HUDEP-2 (cell line): ENCODE measurements around the gene FNDC3A.
"Not testable (repeated sequence)": the region's sequence is repeated elsewhere in the genome, so short reads cannot be mapped to it uniquely, and the experiment has no call there.

Experiments used
- DNase-seq, 76 experiments: peaks; one replicate each; lab custom pipeline; 2025; ENCODE audit not compliant: unreplicated experiment in 76 of 76; lab: John Stamatoyannopoulos, UW

FNDC3A gene

GRCh38 chr13:49071341-49071937, 95.7 kb downstream of the FNDC3A start:
- DNase-seq, result no peak

GRCh38 chr13:49082653-49083536, 107.2 kb downstream of the FNDC3A start:
- no peak for DNase-seq

GRCh38 chr13:49084961-49085360, 109.2 kb downstream of the FNDC3A start:
- no peak for DNase-seq

GRCh38 chr13:49086722-49087121, 111.0 kb downstream of the FNDC3A start:
- no peak for DNase-seq

GRCh38 chr13:49093376-49093775, 117.7 kb downstream of the FNDC3A start:
- DNase-seq, result no peak

- no peak for DNase-seq
These were observed 121.7 kb downstream of the FNDC3A start for GRCh38 chr13:49097374-49097773.

- DNase-seq, result no peak
These were observed 122.5 kb downstream of the FNDC3A start for GRCh38 chr13:49098198-49098597.

- peak in 10 of 76 experiments; percentile 1 to 15 (median 7) for DNase-seq
These were observed 123.2 kb downstream of the FNDC3A start for GRCh38 chr13:49098771-49099512.

GRCh38 chr13:49099513-49099877, 123.8 kb downstream of the FNDC3A start:
- no peak for DNase-seq

GRCh38 chr13:49100637-49101570, 125.2 kb downstream of the FNDC3A start:
- no peak for DNase-seq

GRCh38 chr13:49108196-49108595, 132.5 kb downstream of the FNDC3A start:
- DNase-seq, result no peak

- peak in 74 of 76 experiments; percentile 4 to 88 (median 66) for DNase-seq
These were observed 134.6 kb downstream of the FNDC3A start for GRCh38 chr13:49110122-49110912.

- DNase-seq, result peak in 3 of 76 experiments; percentile 3 to 13 (median 5)
These were observed 135.1 kb downstream of the FNDC3A start for GRCh38 chr13:49110913-49111170.

- no peak for DNase-seq
These were observed 137.2 kb downstream of the FNDC3A start for GRCh38 chr13:49112782-49113525.

GRCh38 chr13:49113526-49114286, 138.0 kb downstream of the FNDC3A start:
- no peak for DNase-seq

GRCh38 chr13:49116873-49117272, 141.2 kb downstream of the FNDC3A start:
- no peak for DNase-seq

- not testable (repeated sequence) for DNase-seq
These were observed 142.7 kb downstream of the FNDC3A start for GRCh38 chr13:49118455-49118854.

GRCh38 chr13:49124693-49125304, 149.1 kb downstream of the FNDC3A start:
- no peak for DNase-seq
